ENCODE measurements around the gene MIER2.

DNA sequence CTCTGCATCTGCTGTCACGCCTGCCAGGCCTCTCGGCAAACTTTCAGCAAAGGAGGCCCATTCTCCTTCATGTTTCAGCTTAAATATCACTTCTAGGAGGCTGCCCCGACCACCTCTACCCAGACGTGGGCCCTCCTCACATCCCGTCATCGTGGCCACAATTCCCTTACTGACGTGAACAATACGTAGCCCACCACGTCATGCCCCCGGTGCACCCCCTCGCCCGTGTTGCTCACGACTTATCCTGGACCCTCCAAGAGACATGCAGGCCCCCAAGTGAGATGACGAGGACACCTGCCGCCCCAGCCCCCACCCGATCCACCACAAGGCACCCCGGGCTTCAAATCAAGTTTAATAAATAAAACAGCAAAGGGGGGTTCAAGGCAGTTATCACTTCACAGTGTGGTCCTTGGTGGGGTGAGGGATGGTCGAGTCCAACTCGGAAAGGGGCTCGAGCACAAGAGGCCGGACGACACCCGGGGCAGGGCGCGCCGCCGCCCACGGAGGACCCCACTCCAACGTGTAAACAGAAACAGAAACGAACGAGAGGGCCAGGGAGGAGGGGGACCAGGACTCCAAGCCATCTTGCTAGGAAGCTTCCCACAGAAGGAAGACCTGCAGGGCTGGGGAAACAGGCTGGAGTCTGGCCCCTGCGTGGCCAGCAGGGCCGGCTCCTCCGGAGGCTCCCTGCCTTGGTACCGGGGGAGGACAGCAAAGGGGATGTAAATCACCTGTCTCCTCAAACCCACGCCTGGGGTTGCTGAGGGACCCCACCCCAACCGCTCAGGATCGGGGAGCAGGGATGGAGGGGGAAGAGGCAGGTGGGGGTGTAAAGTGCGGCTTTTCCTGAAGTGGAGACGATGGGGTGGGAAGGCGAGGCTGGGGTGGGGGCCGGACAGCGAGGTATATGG is 39.1 kb downstream of the MIER2 start:
- TF ChIP-seq CTCF (conservative IDR thresholded peaks at IDR 0.05) (no peak), ZFX (IDR thresholded peaks at IDR 0.05) (no peak)
